Smooth muscle cell (in vitro differentiated cells): ENCODE measurements around the gene ZMYND12. TPM values are rescaled to one million over a fixed set of nuclear protein-coding genes. Genes with fewer than 3 reads are reported as not detected.
A peak's percentile ranks its signal among the peaks of the same experiment; 100 is the strongest.

Source experiments
- DNase-seq: peaks from one replicate; lab custom pipeline; 2025; ENCODE audit not compliant: unreplicated experiment; lab: John Stamatoyannopoulos, UW
- H2AFZ ChIP-seq: fragments of 200-600 bp; sonication (generic); 2 replicates; pipeline ENCODE4 v1.6.0; 2016; ENCODE audit warnings: antibody characterized with exemption, low read depth, mild to moderate bottlenecking
- H3F3A ChIP-seq: fragments of 200-600 bp; sonication (generic); 2 replicates; pipeline ENCODE4 v1.6.0; 2017; ENCODE audit warnings: antibody characterized with exemption, low read depth
- H3K27ac ChIP-seq: fragments of 200-600 bp; sonication (generic); 2 replicates; pipeline ENCODE4 v1.5.1; 2016; ENCODE audit warnings: low read depth, mild to moderate bottlenecking
- H3K27me3 ChIP-seq: fragments of 200-600 bp; sonication (generic); 2 replicates; pipeline ENCODE4 v1.6.1; 2016; ENCODE audit warnings: low read depth, mild to moderate bottlenecking
- H3K36me3 ChIP-seq: fragments of 200-600 bp; sonication (generic); 2 replicates; pipeline ENCODE4 v1.5.1; 2016; ENCODE audit warnings: low read depth
- H3K4me1 ChIP-seq: fragments of 200-600 bp; sonication (generic); 2 replicates; pipeline ENCODE4 v1.5.1; 2016; ENCODE audit warnings: low read depth
- H3K4me2 ChIP-seq: fragments of 200-600 bp; sonication (generic); 2 replicates; pipeline ENCODE4 v1.6.0; 2016; ENCODE audit warnings: mild to moderate bottlenecking
- H3K4me3 ChIP-seq: fragments of 200-600 bp; sonication (generic); 2 replicates; pipeline ENCODE4 v1.5.1; 2016; ENCODE audit warnings: mild to moderate bottlenecking
- H3K79me2 ChIP-seq: fragments of 200-600 bp; sonication (generic); 2 replicates; pipeline ENCODE4 v1.6.0; 2016; ENCODE audit warnings: low read depth, mild to moderate bottlenecking
- H3K9ac ChIP-seq: fragments of 200-600 bp; sonication (generic); 2 replicates; pipeline ENCODE4 v1.6.0; 2016; ENCODE audit warnings: low read depth
- H3K9me3 ChIP-seq: fragments of 200-600 bp; sonication (generic); replicated peaks from 2 replicates; pipeline ENCODE4 v1.5.1; 2016; ENCODE audit warnings: low read depth
- H4K20me1 ChIP-seq: fragments of 200-600 bp; sonication (generic); 2 replicates; pipeline ENCODE4 v1.6.0; 2016; ENCODE audit warnings: low read depth
- WGBS: methylation state at CpG from one replicate; pipeline ENCODE4 v1.1.7; 2016; ENCODE audit warnings: low lambda C conversion rate; 5-methylcytosine and 5-hydroxymethylcytosine counted together
- polyA plus RNA-seq: library from polyadenylated mRNA; unstranded; fragments of >200 nt; fragmentation: Nextera tagmentation; extraction: Ambion mirVana; gene quantifications from 2 replicates; pipeline ENCODE4 v1.2.1, GENCODE V29; 2016
- total RNA-seq: library from RNA; depleted of rRNA; stranded (reverse); fragments of >200 nt; gene quantifications from 2 replicates; pipeline ENCODE4 v1.2.3, GENCODE V29; 2014
- TF ChIP-seq, protein P1 (sequence below): fragments of 200-600 bp; sonication (generic); IDR thresholded peaks from 2 replicates; pipeline ENCODE4 v1.5.1; 2017; ENCODE audit warnings: borderline replicate concordance, mild to moderate bottlenecking, antibody characterized with exemption; ENCODE audit not compliant: insufficient read depth, poor library complexity, severe bottlenecking

The ZMYND12 gene
- total and polyA plus RNA-seq, 2 experiments from 2014 or later: 1.5 to 1.8 TPM

- DNase-seq: no peak
- TF ChIP-seq, protein P1, sequence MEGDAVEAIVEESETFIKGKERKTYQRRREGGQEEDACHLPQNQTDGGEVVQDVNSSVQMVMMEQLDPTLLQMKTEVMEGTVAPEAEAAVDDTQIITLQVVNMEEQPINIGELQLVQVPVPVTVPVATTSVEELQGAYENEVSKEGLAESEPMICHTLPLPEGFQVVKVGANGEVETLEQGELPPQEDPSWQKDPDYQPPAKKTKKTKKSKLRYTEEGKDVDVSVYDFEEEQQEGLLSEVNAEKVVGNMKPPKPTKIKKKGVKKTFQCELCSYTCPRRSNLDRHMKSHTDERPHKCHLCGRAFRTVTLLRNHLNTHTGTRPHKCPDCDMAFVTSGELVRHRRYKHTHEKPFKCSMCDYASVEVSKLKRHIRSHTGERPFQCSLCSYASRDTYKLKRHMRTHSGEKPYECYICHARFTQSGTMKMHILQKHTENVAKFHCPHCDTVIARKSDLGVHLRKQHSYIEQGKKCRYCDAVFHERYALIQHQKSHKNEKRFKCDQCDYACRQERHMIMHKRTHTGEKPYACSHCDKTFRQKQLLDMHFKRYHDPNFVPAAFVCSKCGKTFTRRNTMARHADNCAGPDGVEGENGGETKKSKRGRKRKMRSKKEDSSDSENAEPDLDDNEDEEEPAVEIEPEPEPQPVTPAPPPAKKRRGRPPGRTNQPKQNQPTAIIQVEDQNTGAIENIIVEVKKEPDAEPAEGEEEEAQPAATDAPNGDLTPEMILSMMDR: no peak
- Histone ChIP-seq H3F3A (peaks cover 6% of the 10 kb centered on the region), H4K20me1 (no peaks in the 10 kb centered on the region), H3K4me1 (no peaks in the 10 kb centered on the region), H3K79me2 (no peaks in the 10 kb centered on the region), H3K9me3 (no peaks in the 10 kb centered on the region), H3K4me2 (no peak overlapping the region), H3K27me3 (no peaks in the 10 kb centered on the region), H3K4me3 (no peak overlapping the region), H3K36me3 (no peaks in the 10 kb centered on the region), H3K27ac (no peak overlapping the region), H3K9ac (no peak overlapping the region), H2AFZ (no peak overlapping the region)
- WGBS: 95% methylated on average over 3 of the region's 3 CpGs
Observed at GRCh38 chr1:42430286-42431135, 25.3 kb downstream of the ZMYND12 start.

DNA sequence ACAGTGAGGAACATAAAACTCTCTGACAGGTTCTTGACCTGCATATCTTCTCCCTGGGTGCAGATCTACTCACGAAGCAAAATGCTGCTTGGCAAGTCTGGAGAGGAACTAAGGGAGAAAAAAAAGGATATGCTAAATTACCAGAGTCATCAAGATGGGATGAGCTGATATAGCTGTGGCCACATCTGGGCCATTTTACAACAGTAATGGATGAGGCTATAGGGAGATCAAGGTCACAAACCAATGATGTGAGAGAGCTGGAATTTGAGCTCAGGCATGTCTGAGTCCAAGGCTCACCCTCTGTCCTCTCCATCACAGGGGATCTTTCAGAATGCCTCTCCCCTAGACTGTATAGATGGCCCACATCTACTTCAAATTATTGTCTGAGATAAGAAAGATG is 26.2 kb downstream of the ZMYND12 start:
- Histone ChIP-seq H3K9ac (no peak overlapping the region), H3K27ac (no peak overlapping the region), H3K79me2 (no peaks in the 10 kb centered on the region), H3F3A (peaks cover 6% of the 10 kb centered on the region), H3K9me3 (no peaks in the 10 kb centered on the region), H2AFZ (no peak overlapping the region), H3K4me2 (no peak overlapping the region), H3K4me3 (no peak overlapping the region), H4K20me1 (no peaks in the 10 kb centered on the region), H3K27me3 (no peaks in the 10 kb centered on the region), H3K36me3 (no peaks in the 10 kb centered on the region), H3K4me1 (no peaks in the 10 kb centered on the region)
- DNase-seq: no peak
- TF ChIP-seq, protein P1: no peak
- WGBS: 56% methylated on average over 1 of the region's 1 CpG

- Histone ChIP-seq H3K27me3 (no peaks in the 10 kb centered on the region), H3K4me3 (no peak overlapping the region), H3K9me3 (no peaks in the 10 kb centered on the region), H3K79me2 (no peaks in the 10 kb centered on the region), H4K20me1 (no peaks in the 10 kb centered on the region), H3K36me3 (no peaks in the 10 kb centered on the region), H3K4me1 (no peaks in the 10 kb centered on the region), H3K4me2 (no peak overlapping the region), H3K9ac (no peak overlapping the region), H3F3A (no peaks in the 10 kb centered on the region), H3K27ac (no peak overlapping the region), H2AFZ (no peak overlapping the region)
- 66% methylated on average over 4 of the region's 4 CpGs for WGBS
- no peak for DNase-seq
- TF ChIP-seq, protein P1: no peak
Observed at GRCh38 chr1:42427240-42427639, 28.6 kb downstream of the ZMYND12 start.

DNA sequence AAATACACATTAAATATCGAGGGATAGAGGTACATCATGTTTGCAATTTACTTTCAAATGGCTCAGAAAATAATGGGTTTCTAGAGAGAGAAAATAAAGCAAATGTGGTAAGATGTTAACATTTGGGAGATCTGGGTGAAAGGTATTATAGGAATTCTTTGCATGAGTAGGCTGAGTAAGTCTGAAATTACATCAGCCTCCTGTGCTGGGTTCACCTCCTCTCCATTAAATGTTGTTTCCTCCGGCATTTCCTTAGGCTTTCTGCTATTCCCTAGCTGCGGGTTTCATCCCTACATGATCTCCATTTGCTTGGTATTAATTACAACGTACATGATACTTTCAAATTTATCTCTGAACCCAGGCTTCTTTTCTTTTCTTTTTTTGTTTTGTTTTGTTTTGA is 31.6 kb downstream of the ZMYND12 start:
- Histone ChIP-seq H3K9ac (no peak overlapping the region), H2AFZ (peak overlapping the region; percentile 31)
- TF ChIP-seq, protein P1: no peak

More for the DNA sequence above, 31.6 kb downstream of the ZMYND12 start:
- DNase-seq: no peak
- Histone ChIP-seq H3K4me3 (no peak overlapping the region), H3K4me1 (peaks cover 12% of the 10 kb centered on the region), H3K27me3 (no peaks in the 10 kb centered on the region), H3K9me3 (no peaks in the 10 kb centered on the region), H3K4me2 (peak overlapping the region; percentile 4), H3F3A (no peaks in the 10 kb centered on the region), H3K79me2 (no peaks in the 10 kb centered on the region), H4K20me1 (no peaks in the 10 kb centered on the region), H3K36me3 (no peaks in the 10 kb centered on the region), H3K27ac (no peak overlapping the region)
- WGBS: 76% methylated on average over 4 of the region's 4 CpGs
